Measurements from ENCODE around the gene FLVCR2. TPM values are rescaled to one million over a fixed set of nuclear protein-coding genes. Genes with fewer than 3 reads are reported as not detected.

The FLVCR2 gene
- polyA plus RNA-seq, 1 donor from 2014 or later: not detected

DNA sequence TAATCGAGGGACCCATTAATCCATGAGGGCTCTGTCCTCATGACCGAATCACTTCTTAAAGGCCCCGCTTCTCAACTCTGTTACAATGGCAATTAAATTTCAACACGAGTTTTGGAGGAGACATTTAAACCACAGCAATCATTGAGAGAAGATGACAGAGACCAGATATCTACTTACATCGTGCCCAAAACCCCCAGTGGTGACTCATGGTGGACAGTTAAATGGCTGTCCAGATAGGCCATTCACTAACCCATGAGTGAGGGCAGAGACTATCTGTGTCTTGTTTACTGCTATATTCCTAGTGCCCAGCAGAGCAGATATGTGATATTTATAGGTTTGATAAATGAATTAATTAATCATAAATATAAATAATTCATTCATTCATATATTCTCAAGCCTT is 20.0 kb upstream of the FLVCR2 start:
- H3K36me3 ChIP-seq (ENCODE audit: insufficient read depth, low read length): no peaks in the 10 kb centered on the region
- H3K4me2 ChIP-seq (ENCODE audit: low read length): no peak overlapping the region
- no peaks in the 10 kb centered on the region for H3K9me3 ChIP-seq (ENCODE audit: low read length)
- no peaks in the 10 kb centered on the region for H3F3A ChIP-seq (ENCODE audit: insufficient read depth, low read length, poor library complexity, severe bottlenecking)
- no peak overlapping the region for H3K27ac ChIP-seq (ENCODE audit: low read length)
- H3K4me3 ChIP-seq (ENCODE audit: low read length): no peak overlapping the region
- H2AFZ ChIP-seq (ENCODE audit: low read depth, low read length): no peak overlapping the region
- no peaks in the 10 kb centered on the region for H3K9me2 ChIP-seq (ENCODE audit: insufficient read depth, low read length)
- TF ChIP-seq TAF1 (IDR thresholded peaks at IDR 0.05; ENCODE audit: low read depth): no peak
- H4K20me1 ChIP-seq (ENCODE audit: insufficient read depth): no peaks in the 10 kb centered on the region
- H3K79me2 ChIP-seq (replicated peaks; ENCODE audit: insufficient read depth, low read length): no peaks in the 10 kb centered on the region
- no peak overlapping the region for H3K9ac ChIP-seq (ENCODE audit: low read length)
- H3K27me3 ChIP-seq (ENCODE audit: insufficient read depth, low read depth, low read length): no peaks in the 10 kb centered on the region

DNA sequence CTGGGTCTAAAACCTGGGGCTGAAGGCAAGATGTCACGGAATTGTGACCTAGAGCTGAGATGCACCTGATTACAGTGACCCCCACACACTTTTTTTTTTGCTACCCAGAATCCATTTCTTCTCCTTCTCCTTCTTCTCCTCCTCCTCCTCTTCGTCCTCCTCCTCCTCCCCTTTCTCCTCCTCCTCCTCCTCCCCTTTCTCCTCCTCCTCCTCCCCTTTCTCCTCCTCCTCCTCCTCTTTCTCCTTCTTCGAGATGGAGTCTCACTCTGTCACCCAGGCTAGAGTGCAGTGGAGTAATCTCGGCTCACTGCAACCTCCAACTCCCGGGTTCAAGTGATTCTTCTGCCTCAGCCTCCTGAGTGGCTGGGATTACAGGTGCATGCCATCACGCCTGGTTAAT is 19.4 kb upstream of the FLVCR2 start:
- Histone ChIP-seq H3K27ac (ENCODE audit: low read length) (no peak overlapping the region), H3K9ac (ENCODE audit: low read length) (no peak overlapping the region), H3K79me2 (replicated peaks; ENCODE audit: insufficient read depth, low read length) (no peaks in the 10 kb centered on the region), H2AFZ (ENCODE audit: low read depth, low read length) (no peak overlapping the region), H3K4me2 (ENCODE audit: low read length) (no peak overlapping the region), H3K9me3 (ENCODE audit: low read length) (no peaks in the 10 kb centered on the region), H3F3A (ENCODE audit: insufficient read depth, low read length, poor library complexity, severe bottlenecking) (no peaks in the 10 kb centered on the region), H3K27me3 (ENCODE audit: insufficient read depth, low read depth, low read length) (no peaks in the 10 kb centered on the region), H3K36me3 (ENCODE audit: insufficient read depth, low read length) (no peaks in the 10 kb centered on the region), H4K20me1 (ENCODE audit: insufficient read depth) (no peaks in the 10 kb centered on the region), H3K4me3 (ENCODE audit: low read length) (no peak overlapping the region), H3K9me2 (ENCODE audit: insufficient read depth, low read length) (no peaks in the 10 kb centered on the region)
- TF ChIP-seq TAF1 (IDR thresholded peaks at IDR 0.05; ENCODE audit: low read depth): no peak
- TF ChIP-seq SMC3 (conservative IDR thresholded peaks at IDR 0.05; ENCODE audit: poor library complexity): no peak
- no peak for TF ChIP-seq MXI1 (conservative IDR thresholded peaks at IDR 0.05; ENCODE audit: poor library complexity, severe bottlenecking)
- no peak for TF ChIP-seq RAD21 (conservative IDR thresholded peaks at IDR 0.05)

DNA sequence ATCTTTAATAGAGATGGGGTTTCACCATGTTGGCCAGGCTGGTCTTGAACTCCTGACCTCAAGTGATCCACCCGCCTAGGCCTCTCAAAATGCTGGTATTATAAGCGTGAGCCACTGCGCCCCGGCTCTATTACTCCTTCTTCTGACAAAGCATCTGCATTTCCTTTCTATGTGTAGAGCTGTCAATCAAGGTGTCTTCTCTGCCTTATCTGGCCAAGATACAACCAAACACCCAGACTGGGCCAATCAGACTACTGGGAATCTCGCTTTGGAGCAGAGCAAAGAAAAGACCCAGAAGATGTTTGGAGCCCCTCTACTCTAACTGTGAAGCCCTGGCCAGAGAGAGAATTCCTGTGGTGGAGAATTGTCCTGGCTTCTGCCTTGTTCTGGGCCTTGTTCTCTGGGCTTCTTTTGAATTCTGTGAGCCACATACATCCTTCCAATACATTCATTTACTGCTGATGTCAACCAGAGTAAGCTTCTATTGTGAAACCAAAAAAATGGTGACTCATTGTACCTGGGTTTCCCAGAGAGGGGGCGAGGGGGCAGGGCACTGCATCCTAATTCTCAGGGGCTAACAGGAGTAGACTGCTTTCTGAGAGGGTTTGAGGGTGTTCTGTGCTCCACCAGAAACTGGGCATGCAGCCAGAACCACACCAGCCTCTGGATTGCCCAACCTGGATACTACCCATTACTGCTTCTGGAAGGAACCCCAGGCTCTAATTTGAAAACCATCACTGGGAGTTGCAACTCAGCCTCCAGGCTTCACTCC is 18.8 kb upstream of the FLVCR2 start:
- H3K9me3 ChIP-seq (ENCODE audit: low read length): no peaks in the 10 kb centered on the region
- no peak overlapping the region for H3K4me2 ChIP-seq (ENCODE audit: low read length)
- H3K27ac ChIP-seq (ENCODE audit: low read length): no peak overlapping the region
- no peaks in the 10 kb centered on the region for H4K20me1 ChIP-seq (ENCODE audit: insufficient read depth)
- TF ChIP-seq MXI1 (conservative IDR thresholded peaks at IDR 0.05; ENCODE audit: poor library complexity, severe bottlenecking) (no peak), SMC3 (conservative IDR thresholded peaks at IDR 0.05; ENCODE audit: poor library complexity) (no peak), POLR2AphosphoS5 (IDR thresholded peaks at IDR 0.05) (no peak), RAD21 (conservative IDR thresholded peaks at IDR 0.05) (no peak)
- no peaks in the 10 kb centered on the region for H3K27me3 ChIP-seq (ENCODE audit: insufficient read depth, low read depth, low read length)
- H2AFZ ChIP-seq (ENCODE audit: low read depth, low read length): no peak overlapping the region
- no peak overlapping the region for H3K9ac ChIP-seq (ENCODE audit: low read length)
- H3K79me2 ChIP-seq (replicated peaks; ENCODE audit: insufficient read depth, low read length): no peaks in the 10 kb centered on the region
- no peaks in the 10 kb centered on the region for H3K9me2 ChIP-seq (ENCODE audit: insufficient read depth, low read length)
- H3K4me3 ChIP-seq (ENCODE audit: low read length): no peak overlapping the region
- H3F3A ChIP-seq (ENCODE audit: insufficient read depth, low read length, poor library complexity, severe bottlenecking): no peaks in the 10 kb centered on the region
- no peaks in the 10 kb centered on the region for H3K36me3 ChIP-seq (ENCODE audit: insufficient read depth, low read length)

DNA sequence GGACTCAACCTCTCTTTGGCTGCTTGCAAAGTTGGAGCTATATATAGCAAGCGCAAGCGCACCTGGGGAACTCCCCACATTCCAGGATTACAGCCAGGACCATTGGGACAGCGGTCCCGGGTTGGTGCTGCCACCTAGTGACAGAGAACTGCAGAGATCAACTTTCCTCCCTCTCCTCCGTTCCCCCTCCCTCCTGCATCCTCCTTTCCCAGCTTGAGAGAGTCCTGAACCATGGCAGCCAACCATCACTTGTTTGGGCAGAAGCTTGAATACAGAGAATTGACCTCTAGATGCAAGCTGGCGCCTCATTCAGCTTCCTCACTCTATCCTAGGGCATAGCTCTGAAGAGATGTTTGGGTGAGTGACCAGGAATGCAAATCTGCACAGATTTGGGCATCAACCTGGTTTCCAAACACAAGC is 17.4 kb upstream of the FLVCR2 start:
- no peak overlapping the region for H3K4me3 ChIP-seq (ENCODE audit: low read length)
- H4K20me1 ChIP-seq (ENCODE audit: insufficient read depth): no peaks in the 10 kb centered on the region
- no peaks in the 10 kb centered on the region for H3K79me2 ChIP-seq (replicated peaks; ENCODE audit: insufficient read depth, low read length)
- no peaks in the 10 kb centered on the region for H3K9me3 ChIP-seq (ENCODE audit: low read length)
- no peaks in the 10 kb centered on the region for H3K27me3 ChIP-seq (ENCODE audit: insufficient read depth, low read depth, low read length)
- no peak overlapping the region for H3K27ac ChIP-seq (ENCODE audit: low read length)
- no peak overlapping the region for H3K4me2 ChIP-seq (ENCODE audit: low read length)
- no peak overlapping the region for H2AFZ ChIP-seq (ENCODE audit: low read depth, low read length)
- no peaks in the 10 kb centered on the region for H3K36me3 ChIP-seq (ENCODE audit: insufficient read depth, low read length)
- no peaks in the 10 kb centered on the region for H3F3A ChIP-seq (ENCODE audit: insufficient read depth, low read length, poor library complexity, severe bottlenecking)
- no peaks in the 10 kb centered on the region for H3K9me2 ChIP-seq (ENCODE audit: insufficient read depth, low read length)
- TF ChIP-seq POLR2AphosphoS5 (IDR thresholded peaks at IDR 0.05) (no peak), MXI1 (conservative IDR thresholded peaks at IDR 0.05; ENCODE audit: poor library complexity, severe bottlenecking) (no peak), TAF1 (IDR thresholded peaks at IDR 0.05; ENCODE audit: low read depth) (no peak), SMC3 (conservative IDR thresholded peaks at IDR 0.05; ENCODE audit: poor library complexity) (peak; percentile 68), EZH2 (IDR thresholded peaks at IDR 0.05; ENCODE audit: borderline replicate concordance, insufficient read depth, low read length, poor library complexity, severe bottlenecking) (no peak), EP300 (conservative IDR thresholded peaks at IDR 0.05; ENCODE audit: poor library complexity, severe bottlenecking) (no peak), RAD21 (conservative IDR thresholded peaks at IDR 0.05) (peak; percentile 70)
- TF ChIP-seq, protein P1, sequence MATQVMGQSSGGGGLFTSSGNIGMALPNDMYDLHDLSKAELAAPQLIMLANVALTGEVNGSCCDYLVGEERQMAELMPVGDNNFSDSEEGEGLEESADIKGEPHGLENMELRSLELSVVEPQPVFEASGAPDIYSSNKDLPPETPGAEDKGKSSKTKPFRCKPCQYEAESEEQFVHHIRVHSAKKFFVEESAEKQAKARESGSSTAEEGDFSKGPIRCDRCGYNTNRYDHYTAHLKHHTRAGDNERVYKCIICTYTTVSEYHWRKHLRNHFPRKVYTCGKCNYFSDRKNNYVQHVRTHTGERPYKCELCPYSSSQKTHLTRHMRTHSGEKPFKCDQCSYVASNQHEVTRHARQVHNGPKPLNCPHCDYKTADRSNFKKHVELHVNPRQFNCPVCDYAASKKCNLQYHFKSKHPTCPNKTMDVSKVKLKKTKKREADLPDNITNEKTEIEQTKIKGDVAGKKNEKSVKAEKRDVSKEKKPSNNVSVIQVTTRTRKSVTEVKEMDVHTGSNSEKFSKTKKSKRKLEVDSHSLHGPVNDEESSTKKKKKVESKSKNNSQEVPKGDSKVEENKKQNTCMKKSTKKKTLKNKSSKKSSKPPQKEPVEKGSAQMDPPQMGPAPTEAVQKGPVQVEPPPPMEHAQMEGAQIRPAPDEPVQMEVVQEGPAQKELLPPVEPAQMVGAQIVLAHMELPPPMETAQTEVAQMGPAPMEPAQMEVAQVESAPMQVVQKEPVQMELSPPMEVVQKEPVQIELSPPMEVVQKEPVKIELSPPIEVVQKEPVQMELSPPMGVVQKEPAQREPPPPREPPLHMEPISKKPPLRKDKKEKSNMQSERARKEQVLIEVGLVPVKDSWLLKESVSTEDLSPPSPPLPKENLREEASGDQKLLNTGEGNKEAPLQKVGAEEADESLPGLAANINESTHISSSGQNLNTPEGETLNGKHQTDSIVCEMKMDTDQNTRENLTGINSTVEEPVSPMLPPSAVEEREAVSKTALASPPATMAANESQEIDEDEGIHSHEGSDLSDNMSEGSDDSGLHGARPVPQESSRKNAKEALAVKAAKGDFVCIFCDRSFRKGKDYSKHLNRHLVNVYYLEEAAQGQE (IDR thresholded peaks at IDR 0.05; ENCODE audit: borderline replicate concordance): no peak
- TF ChIP-seq, protein P2, sequence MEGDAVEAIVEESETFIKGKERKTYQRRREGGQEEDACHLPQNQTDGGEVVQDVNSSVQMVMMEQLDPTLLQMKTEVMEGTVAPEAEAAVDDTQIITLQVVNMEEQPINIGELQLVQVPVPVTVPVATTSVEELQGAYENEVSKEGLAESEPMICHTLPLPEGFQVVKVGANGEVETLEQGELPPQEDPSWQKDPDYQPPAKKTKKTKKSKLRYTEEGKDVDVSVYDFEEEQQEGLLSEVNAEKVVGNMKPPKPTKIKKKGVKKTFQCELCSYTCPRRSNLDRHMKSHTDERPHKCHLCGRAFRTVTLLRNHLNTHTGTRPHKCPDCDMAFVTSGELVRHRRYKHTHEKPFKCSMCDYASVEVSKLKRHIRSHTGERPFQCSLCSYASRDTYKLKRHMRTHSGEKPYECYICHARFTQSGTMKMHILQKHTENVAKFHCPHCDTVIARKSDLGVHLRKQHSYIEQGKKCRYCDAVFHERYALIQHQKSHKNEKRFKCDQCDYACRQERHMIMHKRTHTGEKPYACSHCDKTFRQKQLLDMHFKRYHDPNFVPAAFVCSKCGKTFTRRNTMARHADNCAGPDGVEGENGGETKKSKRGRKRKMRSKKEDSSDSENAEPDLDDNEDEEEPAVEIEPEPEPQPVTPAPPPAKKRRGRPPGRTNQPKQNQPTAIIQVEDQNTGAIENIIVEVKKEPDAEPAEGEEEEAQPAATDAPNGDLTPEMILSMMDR (IDR thresholded peaks at IDR 0.05; ENCODE audit: poor library complexity, severe bottlenecking): peak; percentile 75
- H3K9ac ChIP-seq (ENCODE audit: low read length): no peak overlapping the region

All from neural cell (in vitro differentiated cells).